ENCODE results near the gene OR4X2. TPM values are rescaled to one million over a fixed set of nuclear protein-coding genes. Genes with fewer than 3 reads are reported as not detected.
"Not testable (repeated sequence)": the region's sequence is repeated elsewhere in the genome, so short reads cannot be mapped to it uniquely, and the experiment has no call there.

The OR4X2 gene
- total and polyA plus RNA-seq, 8 donors, result not detected

DNA sequence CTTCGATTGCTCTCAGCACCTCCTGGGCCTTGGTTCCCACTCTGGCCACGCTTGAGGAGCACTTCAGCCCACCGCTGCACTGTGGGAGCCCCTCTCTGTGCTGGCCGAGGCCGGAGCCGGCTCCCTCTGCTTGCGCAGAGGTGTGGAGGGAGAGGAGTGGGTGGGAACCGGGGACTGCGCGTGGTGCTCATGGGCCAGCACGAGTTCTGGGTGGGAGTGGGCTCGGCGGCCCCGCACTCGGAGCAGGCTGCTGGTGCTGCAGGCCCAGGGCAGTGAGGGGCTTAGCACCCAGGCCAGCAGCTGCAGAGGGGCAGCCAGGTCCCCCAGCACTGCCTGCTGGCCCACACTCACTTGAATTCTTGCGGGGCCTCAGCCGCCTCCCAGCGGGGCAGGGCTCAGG, 16.1 kb upstream of the OR4X2 start:
- TF ChIP-seq, protein P1, sequence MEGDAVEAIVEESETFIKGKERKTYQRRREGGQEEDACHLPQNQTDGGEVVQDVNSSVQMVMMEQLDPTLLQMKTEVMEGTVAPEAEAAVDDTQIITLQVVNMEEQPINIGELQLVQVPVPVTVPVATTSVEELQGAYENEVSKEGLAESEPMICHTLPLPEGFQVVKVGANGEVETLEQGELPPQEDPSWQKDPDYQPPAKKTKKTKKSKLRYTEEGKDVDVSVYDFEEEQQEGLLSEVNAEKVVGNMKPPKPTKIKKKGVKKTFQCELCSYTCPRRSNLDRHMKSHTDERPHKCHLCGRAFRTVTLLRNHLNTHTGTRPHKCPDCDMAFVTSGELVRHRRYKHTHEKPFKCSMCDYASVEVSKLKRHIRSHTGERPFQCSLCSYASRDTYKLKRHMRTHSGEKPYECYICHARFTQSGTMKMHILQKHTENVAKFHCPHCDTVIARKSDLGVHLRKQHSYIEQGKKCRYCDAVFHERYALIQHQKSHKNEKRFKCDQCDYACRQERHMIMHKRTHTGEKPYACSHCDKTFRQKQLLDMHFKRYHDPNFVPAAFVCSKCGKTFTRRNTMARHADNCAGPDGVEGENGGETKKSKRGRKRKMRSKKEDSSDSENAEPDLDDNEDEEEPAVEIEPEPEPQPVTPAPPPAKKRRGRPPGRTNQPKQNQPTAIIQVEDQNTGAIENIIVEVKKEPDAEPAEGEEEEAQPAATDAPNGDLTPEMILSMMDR (IDR thresholded peaks at IDR 0.05), result no peak
- TF ChIP-seq EP300 (IDR thresholded peaks at IDR 0.05) (no peak), POLR2AphosphoS5 (IDR thresholded peaks at IDR 0.05) (no peak), POLR2A (IDR thresholded peaks at IDR 0.05) (no peak)
- no peaks in the 10 kb centered on the region for H3K27me3 ChIP-seq
- intact Hi-C loops (cut with DNase I; ENCODE audit: low total_unique reads), result no loop called here

DNA sequence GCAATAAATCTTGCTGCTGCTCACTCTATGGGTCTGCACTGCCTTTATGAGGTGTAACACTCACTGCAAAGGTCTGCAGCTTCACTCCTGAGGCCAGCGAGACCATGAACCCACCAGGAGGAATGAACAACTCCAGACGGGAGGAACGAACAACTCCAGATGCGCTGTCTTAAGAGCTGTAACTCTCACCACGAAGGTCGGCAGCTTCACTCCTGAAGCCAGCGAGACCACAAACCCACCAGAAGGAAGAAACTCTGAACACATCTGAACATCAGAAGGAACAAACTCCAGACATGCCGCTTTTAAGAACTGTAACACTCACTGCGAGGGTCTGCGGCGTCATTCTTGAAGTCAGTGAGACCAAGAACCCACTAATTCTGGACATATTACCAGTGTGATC, 14.8 kb upstream of the OR4X2 start:
- H3K9me3 ChIP-seq, result peaks cover 0 to 24% (median 19%) of the 10 kb centered on the region in 4 donors
- intact Hi-C loops (cut with DNase I; ENCODE audit: low total_unique reads); H3K27me3 ChIP-seq; H3K4me3 ChIP-seq; H3K36me3 ChIP-seq; H3K4me1 ChIP-seq; DNase-seq; H3K27ac ChIP-seq: not testable (repeated sequence)
- WGBS, 5 donors, result 82 to 92% (median 88%) methylated on average over 11 of the region's 11 CpGs

More for the DNA sequence above, 16.1 kb upstream of the OR4X2 start:
- Histone ChIP-seq H3K4me1 (no peaks in the 10 kb centered on the region), H3K27ac (no peak overlapping the region), H3K36me3 (no peaks in the 10 kb centered on the region), H3K9me3 (peaks cover 0 to 24% (median 19%) of the 10 kb centered on the region in 4 donors), H3K4me3 (no peak overlapping the region)
- WGBS, 5 donors, result 78 to 88% (median 84%) methylated on average over 8 to 18 of the region's 18 CpGs
- DNase-seq, result no peak

DNA sequence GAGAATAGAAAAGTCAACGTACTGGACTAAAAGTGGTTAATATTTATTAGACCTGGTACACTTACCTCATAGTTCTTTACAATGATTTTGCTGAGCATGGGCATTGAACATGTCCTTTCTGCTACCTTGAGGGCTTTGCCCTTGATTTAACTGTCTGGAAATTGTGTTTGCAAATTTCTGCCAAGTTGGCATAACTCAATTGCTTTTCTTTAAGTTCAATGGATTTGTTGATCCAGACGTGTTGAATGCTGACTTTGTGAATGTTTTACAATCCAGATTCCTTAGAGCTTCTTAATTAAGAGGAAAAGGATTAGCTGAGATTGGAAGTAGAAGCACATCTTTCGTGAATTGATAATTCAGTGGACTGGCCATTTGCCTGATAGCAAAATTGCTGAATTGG, 7.2 kb upstream of the OR4X2 start:
- intact Hi-C loops (cut with DNase I; ENCODE audit: low total_unique reads), result no loop called here
- H3K27ac ChIP-seq, result no peak overlapping the region
- 25 to 44% (median 37%) methylated on average over 3 of the region's 3 CpGs for WGBS, 5 donors
- H3K27me3 ChIP-seq, result peaks cover 0 to 14% (median 0%) of the 10 kb centered on the region in 3 donors
- H3K4me1 ChIP-seq, result no peaks in the 10 kb centered on the region
- H3K36me3 ChIP-seq, result no peaks in the 10 kb centered on the region
- TF ChIP-seq, protein P1 (IDR thresholded peaks at IDR 0.05), result no peak
- no peak for TF ChIP-seq EP300 (IDR thresholded peaks at IDR 0.05)
- no peak for DNase-seq
- H3K4me3 ChIP-seq, result no peak overlapping the region
- peaks cover 0 to 25% (median 6%) of the 10 kb centered on the region in 4 donors for H3K9me3 ChIP-seq

DNA sequence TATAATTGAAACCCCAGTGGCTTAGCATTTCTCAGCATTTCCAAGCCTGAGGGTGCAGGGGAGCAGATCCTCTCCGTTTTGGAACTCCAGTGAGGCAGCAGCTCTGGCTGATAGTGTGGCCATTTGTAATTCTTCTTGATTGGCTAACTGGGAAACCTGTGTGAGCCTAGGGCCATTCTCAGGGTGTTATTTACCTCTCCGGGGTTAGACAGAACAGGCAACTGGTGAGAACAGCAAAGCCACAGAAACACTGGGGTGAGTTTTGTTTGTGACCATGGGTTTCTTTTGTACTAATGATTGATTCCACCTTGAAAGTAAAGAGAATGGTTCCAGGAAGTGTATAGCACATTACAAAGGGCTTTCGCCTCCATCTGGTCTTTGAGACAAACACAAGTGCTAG, 2.4 kb upstream of the OR4X2 start:
- peaks cover 0 to 2% (median 0%) of the 10 kb centered on the region in 3 donors for H3K27me3 ChIP-seq
- H3K4me1 ChIP-seq, result no peaks in the 10 kb centered on the region
- peaks cover 0 to 14% (median 6%) of the 10 kb centered on the region in 4 donors for H3K9me3 ChIP-seq
- TF ChIP-seq, protein P1 (IDR thresholded peaks at IDR 0.05), result no peak
- TF ChIP-seq POLR2AphosphoS5 (IDR thresholded peaks at IDR 0.05), result no peak
- TF ChIP-seq EP300 (IDR thresholded peaks at IDR 0.05), result no peak
- TF ChIP-seq POLR2A (IDR thresholded peaks at IDR 0.05), result no peak
- no peak overlapping the region for H3K4me3 ChIP-seq
- intact Hi-C loops (cut with DNase I; ENCODE audit: low total_unique reads), result no loop called here
- no peak overlapping the region for H3K27ac ChIP-seq
- WGBS, 5 donors, result 64 to 72% (median 65%) methylated on average over 3 of the region's 3 CpGs
- DNase-seq, result no peak
- no peaks in the 10 kb centered on the region for H3K36me3 ChIP-seq

DNA sequence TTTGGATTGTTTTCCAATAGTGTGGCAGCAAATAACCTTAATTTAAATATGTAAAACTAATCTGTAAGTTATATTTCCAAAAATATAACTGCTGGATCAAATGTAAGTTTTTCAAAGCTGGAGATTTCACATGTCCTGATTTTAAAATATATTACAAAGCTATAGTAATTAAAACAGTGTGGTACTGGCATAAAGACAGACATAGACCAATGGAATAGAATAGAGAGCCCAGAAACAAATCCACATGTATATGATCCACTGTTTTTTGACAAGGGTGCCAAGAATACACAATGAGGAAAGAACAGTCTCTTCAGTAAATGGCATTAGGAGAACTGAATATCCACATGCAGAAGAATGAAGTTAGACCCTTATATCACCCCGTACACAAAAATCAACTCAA, 4.0 kb downstream of the OR4X2 start:
- H3K27ac ChIP-seq, result no peak overlapping the region
- DNase-seq, result no peak
- H3K9me3 ChIP-seq, result peaks cover 0 to 30% (median 13%) of the 10 kb centered on the region in 4 donors
- no peak overlapping the region for H3K4me3 ChIP-seq
- 78 to 95% (median 91%) methylated on average over 1 of the region's 1 CpG for WGBS, 5 donors
- intact Hi-C loops (cut with DNase I; ENCODE audit: low total_unique reads), result no loop called here
- H3K27me3 ChIP-seq, result no peaks in the 10 kb centered on the region
- H3K4me1 ChIP-seq, result no peaks in the 10 kb centered on the region
- TF ChIP-seq EP300 (IDR thresholded peaks at IDR 0.05) (no peak), POLR2AphosphoS5 (IDR thresholded peaks at IDR 0.05) (no peak), POLR2A (IDR thresholded peaks at IDR 0.05) (no peak)
- TF ChIP-seq, protein P1 (IDR thresholded peaks at IDR 0.05), result no peak
- no peaks in the 10 kb centered on the region for H3K36me3 ChIP-seq
